H9 (cell line): ENCODE results near the gene PRSS21. TPM values are rescaled to one million over a fixed set of nuclear protein-coding genes. Genes with fewer than 3 reads are reported as not detected.

Experiments used
- DNase-seq: peaks from one replicate; pipeline ENCODE4 v3.0.0-alpha.2; 2017
- H2AFZ ChIP-seq: one replicate; pipeline ENCODE4 v1.6.1; 2013; ENCODE audit warnings: mild to moderate bottlenecking, low read length, control low read depth, moderate library complexity
- H2AK5ac ChIP-seq: 2 replicates; pipeline ENCODE4 v1.6.1; 2013; ENCODE audit warnings: low read length, control low read depth, mixed read lengths; ENCODE audit not compliant: insufficient read length
- H2BK120ac ChIP-seq: one replicate; pipeline ENCODE4 v1.6.1; 2013; ENCODE audit warnings: low read depth, mild to moderate bottlenecking, low read length, control low read depth, inconsistent platforms; ENCODE audit not compliant: poor library complexity, severe bottlenecking
- H2BK12ac ChIP-seq: 2 replicates; pipeline ENCODE4 v1.6.1; 2013; ENCODE audit warnings: low read length, control low read depth, mixed read lengths, low read depth; ENCODE audit not compliant: insufficient read length
- H2BK15ac ChIP-seq: 2 replicates; pipeline ENCODE4 v1.6.1; 2013; ENCODE audit warnings: low read depth, low read length, control low read depth
- H2BK20ac ChIP-seq: one replicate; pipeline ENCODE4 v1.6.1; 2013; ENCODE audit warnings: low read depth, mild to moderate bottlenecking, low read length, control low read depth, inconsistent platforms; ENCODE audit not compliant: poor library complexity, severe bottlenecking
- H2BK5ac ChIP-seq: 2 replicates; pipeline ENCODE4 v1.6.1; 2013; ENCODE audit warnings: low read length, control low read depth, mixed read lengths; ENCODE audit not compliant: insufficient read length
- H3K14ac ChIP-seq: 2 replicates; pipeline ENCODE4 v1.6.1; 2013; ENCODE audit warnings: low read length, control low read depth; ENCODE audit not compliant: insufficient read depth
- H3K18ac ChIP-seq: 2 replicates; pipeline ENCODE4 v1.6.1; 2013; ENCODE audit warnings: low read depth, mild to moderate bottlenecking, mixed read lengths, low read length, control low read depth; ENCODE audit not compliant: insufficient read length
- H3K23ac ChIP-seq: 2 replicates; pipeline ENCODE4 v1.6.1; 2013; ENCODE audit warnings: low read length, control low read depth, mixed read lengths, low read depth; ENCODE audit not compliant: insufficient read length
- H3K23me2 ChIP-seq: 2 replicates; pipeline ENCODE4 v1.6.1; 2013; ENCODE audit warnings: low read depth, mild to moderate bottlenecking, mixed read lengths, low read length, control low read depth; ENCODE audit not compliant: insufficient read length, poor library complexity, severe bottlenecking
- H3K27ac ChIP-seq: 2 replicates; pipeline ENCODE4 v1.5.1; 2013; ENCODE audit warnings: low read length, control low read depth, mixed read lengths, low read depth; ENCODE audit not compliant: insufficient read length
- H3K27me3 ChIP-seq: 2 replicates; pipeline ENCODE4 v1.6.1; 2013; ENCODE audit warnings: low read length, control low read depth, inconsistent platforms; ENCODE audit not compliant: insufficient read depth
- H3K4ac ChIP-seq: 2 replicates; pipeline ENCODE4 v1.6.1; 2013; ENCODE audit warnings: low read depth, mild to moderate bottlenecking, control low read depth, inconsistent platforms, low read length, moderate library complexity
- H3K4me1 ChIP-seq: 2 replicates; pipeline ENCODE4 v1.6.1; 2013; ENCODE audit warnings: low read length, control low read depth, inconsistent platforms; ENCODE audit not compliant: insufficient read depth
- H3K4me2 ChIP-seq: 2 replicates; pipeline ENCODE4 v1.6.1; 2013; ENCODE audit warnings: low read length, control low read depth, mixed read lengths; ENCODE audit not compliant: insufficient read length, insufficient read depth
- H3K56ac ChIP-seq: 2 replicates; pipeline ENCODE4 v1.6.1; 2013; ENCODE audit warnings: low read depth, mild to moderate bottlenecking, mixed read lengths, low read length, control low read depth; ENCODE audit not compliant: insufficient read length
- H3K79me1 ChIP-seq: 2 replicates; pipeline ENCODE4 v1.6.1; 2013; ENCODE audit warnings: low read depth, mild to moderate bottlenecking, moderate library complexity, low read length, control low read depth, inconsistent platforms; ENCODE audit not compliant: insufficient read depth, poor library complexity, severe bottlenecking
- H3K79me2 ChIP-seq: 2 replicates; pipeline ENCODE4 v1.6.1; 2013; ENCODE audit warnings: low read length, control low read depth, inconsistent platforms; ENCODE audit not compliant: insufficient read depth
- H3K9ac ChIP-seq: 2 replicates; pipeline ENCODE4 v1.6.1; 2013; ENCODE audit warnings: low read length, control low read depth, mixed read lengths; ENCODE audit not compliant: insufficient read length; ENCODE audit errors: extremely low read depth
- H3K9me3 ChIP-seq: one replicate; pipeline ENCODE4 v1.6.1; 2013; ENCODE audit warnings: low read depth, low read length, inconsistent platforms; ENCODE audit not compliant: control insufficient read depth
- H3T11ph ChIP-seq: one replicate; pipeline ENCODE4 v1.6.1; 2013; ENCODE audit warnings: mild to moderate bottlenecking, low read length, control low read depth, inconsistent platforms
- H4K20me1 ChIP-seq: one replicate; pipeline ENCODE4 v1.6.1; 2013; ENCODE audit not compliant: control insufficient read depth, insufficient read length, insufficient read depth
- H4K5ac ChIP-seq: 2 replicates; pipeline ENCODE4 v1.6.1; 2013; ENCODE audit warnings: low read depth, mild to moderate bottlenecking, mixed read lengths, low read length, control low read depth; ENCODE audit not compliant: insufficient read length
- H4K8ac ChIP-seq: replicated peaks from 2 replicates; pipeline ENCODE4 v1.6.1; 2013; ENCODE audit warnings: low read length, control low read depth, mixed read lengths, low read depth; ENCODE audit not compliant: insufficient read length
- H4K91ac ChIP-seq: 2 replicates; pipeline ENCODE4 v1.6.1; 2013; ENCODE audit warnings: low read depth, mild to moderate bottlenecking, moderate library complexity, mixed read lengths, low read length, control low read depth; ENCODE audit not compliant: insufficient read length
- H3K27ac Mint-ChIP-seq, 3 experiments: 2 replicates in 2 of 3; 3 replicates in 1 of 3; pipeline ENCODE4 v1.8.0; 2020 to 2021; ENCODE audit warnings: mixed read lengths in 3 of 3, mild to moderate bottlenecking in 1 of 3, moderate library complexity in 1 of 3
- H3K27me3 Mint-ChIP-seq: 2 replicates; pipeline ENCODE4 v1.8.0; 2021; ENCODE audit warnings: low read depth, mild to moderate bottlenecking, moderate library complexity, mixed read lengths
- H3K36me3 Mint-ChIP-seq, 3 experiments: 2 replicates in 2 of 3; 3 replicates in 1 of 3; pipeline ENCODE4 v1.8.0; 2020 to 2021; ENCODE audit warnings: low read depth in 3 of 3, mixed read lengths in 3 of 3; ENCODE audit not compliant: insufficient read depth in 1 of 3
- H3K4me1 Mint-ChIP-seq, 2 experiments: 2 replicates each; pipeline ENCODE4 v1.8.0; 2020; ENCODE audit warnings: mixed read lengths in 2 of 2
- H3K4me3 Mint-ChIP-seq, 2 experiments: 2 replicates in 1 of 2; 3 replicates in 1 of 2; pipeline ENCODE4 v1.8.0; 2020 to 2021; ENCODE audit warnings: mild to moderate bottlenecking in 2 of 2, mixed read lengths in 2 of 2, moderate library complexity in 1 of 2
- H3K9me3 Mint-ChIP-seq, 2 experiments: 2 replicates in 1 of 2; 3 replicates in 1 of 2; pipeline ENCODE4 v1.8.0; 2020; ENCODE audit warnings: mild to moderate bottlenecking in 2 of 2, mixed read lengths in 2 of 2, moderate library complexity in 1 of 2
- CTCF ChIP-seq: fragments of 200-600 bp; sonication (generic); conservative IDR thresholded peaks from 3 replicates; pipeline ENCODE4 v1.8.0; 2021; ENCODE audit warnings: antibody characterized with exemption, mild to moderate bottlenecking
- WGBS: extraction: QIAGEN DNeasy Blood & Tissue Kit; methylation state at CpG from one replicate; pipeline ENCODE4 v1.1.7; 2013; ENCODE audit warnings: missing lambda C conversion rate, low lambda C conversion rate, mixed read lengths; ENCODE audit not compliant: insufficient read length; ENCODE audit errors: extremely low coverage; 5-methylcytosine and 5-hydroxymethylcytosine counted together
- total RNA-seq: library from RNA; stranded (reverse); gene quantifications from 2 replicates; pipeline ENCODE4 v1.2.1, GENCODE V29; 2021

PRSS21 gene
- total RNA-seq, 1 experiment from 2014 or later: not detected

- no CpG with 5 or more reads among the region's 15 CpGs for WGBS
Measured at GRCh38 chr16:2811703-2812471, 5.2 kb upstream of the PRSS21 start.

More at GRCh38 chr16:2811703-2812471, 5.2 kb upstream of the PRSS21 start:
- Histone ChIP-seq H3K18ac (no peak overlapping the region), H3K4ac (no peak overlapping the region), H3K27ac (no peak overlapping the region), H3K4me1 (no peaks in the 10 kb centered on the region), H4K91ac (no peak overlapping the region), H3K23me2 (no peaks in the 10 kb centered on the region), H3K23ac (no peak overlapping the region), H2BK5ac (no peak overlapping the region), H3K14ac (peak overlapping the region; percentile 75; the same call in 1 of the 2 replicates), H3K79me2 (no peaks in the 10 kb centered on the region), H3K79me1 (no peaks in the 10 kb centered on the region), H3K9me3 (no peaks in the 10 kb centered on the region), H2BK15ac (no peak overlapping the region), H4K8ac (no peak overlapping the region), H2AK5ac (no peak overlapping the region), H2BK12ac (no peak overlapping the region), H3K4me2 (no peak overlapping the region), H4K5ac (no peak overlapping the region), H3T11ph (no peak overlapping the region), H3K56ac (no peak overlapping the region), H2BK20ac (no peak overlapping the region), H4K20me1 (no peaks in the 10 kb centered on the region), H3K27me3 (no peaks in the 10 kb centered on the region), H2AFZ (no peak overlapping the region), H2BK120ac (no peak overlapping the region), H3K9ac (no peak overlapping the region)
- no peak for DNase-seq
- peaks cover 7% of the 10 kb centered on the region in 2 experiments; a peak in 3 of 4 replicates for H3K4me1 Mint-ChIP-seq
- H3K36me3 Mint-ChIP-seq: no peaks in the 10 kb centered on the region
- no peak for TF ChIP-seq CTCF
- no peak overlapping the region for H3K27ac Mint-ChIP-seq
- peaks cover 25% of the 10 kb centered on the region for H3K27me3 Mint-ChIP-seq
- no peak overlapping the region for H3K4me3 Mint-ChIP-seq
- H3K9me3 Mint-ChIP-seq: peaks cover 0 to 4% of the 10 kb centered on the region in 2 experiments; a peak in 1 of 5 replicates
